ENCODE measurements around the gene ABAT. TPM values are rescaled to one million over a fixed set of nuclear protein-coding genes. Genes with fewer than 3 reads are reported as not detected.
"Not testable (repeated sequence)": the region's sequence is repeated elsewhere in the genome, so short reads cannot be mapped to it uniquely, and the experiment has no call there.

The ABAT gene
- polyA plus RNA-seq, 4 donors = 13.4 to 41.6 (median 34.6) TPM

DNA sequence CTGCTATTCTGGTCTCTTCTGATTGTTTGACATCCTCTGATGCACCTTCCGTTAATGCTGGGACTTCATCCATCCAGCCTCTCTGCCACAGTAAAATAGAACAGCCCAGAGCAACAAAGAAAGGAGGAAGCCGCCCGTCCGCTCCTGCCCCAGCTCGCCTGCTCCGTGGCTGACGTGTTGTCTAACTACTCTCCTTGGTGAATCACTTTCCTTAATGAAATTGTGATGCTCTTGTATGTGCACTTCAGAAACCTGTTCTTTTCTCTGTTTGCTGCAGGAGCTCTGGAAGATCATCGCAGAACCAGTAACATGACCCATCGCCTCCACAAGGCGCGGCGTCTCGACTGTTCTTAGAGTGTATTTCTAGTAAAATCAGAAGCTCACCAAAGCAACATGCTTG, 28.6 kb upstream of the ABAT start:
- H3K9me3 ChIP-seq (ENCODE audit: control insufficient read depth in 2 of 2, insufficient read depth in 1 of 2, low read depth in 1 of 2, low read length in 1 of 2) = no peaks in the 10 kb centered on the region
- DNase-seq (no peak), FAIRE-seq (no peak)
- no peak overlapping the region for H3K27ac ChIP-seq (ENCODE audit: low read depth in 1 of 3, low read length in 2 of 3)
- no peaks in the 10 kb centered on the region for H3K4me1 ChIP-seq (ENCODE audit: control insufficient read depth in 3 of 3, insufficient read depth in 2 of 3, low read depth in 1 of 3, low read length in 2 of 3)
- peaks cover 33 to 69% (median 33%) of the 10 kb centered on the region in 3 donors for H3K36me3 ChIP-seq (ENCODE audit: control insufficient read depth in 3 of 3, insufficient read depth in 2 of 3, low read depth in 1 of 3, low read length in 3 of 3)
- H3K4me3 ChIP-seq (ENCODE audit: low read depth in 1 of 3, low read length in 3 of 3) = no peak overlapping the region
- no peaks in the 10 kb centered on the region for H3K27me3 ChIP-seq (ENCODE audit: control insufficient read depth in 3 of 3, insufficient read depth in 3 of 3, low read length in 3 of 3)
- WGBS, 3 donors = 89 to 93% (median 90%) methylated on average over 13 of the region's 13 CpGs

GRCh38 chr16:8646326-8647053, 27.9 kb upstream of the ABAT start:
- no peaks in the 10 kb centered on the region for H3K4me1 ChIP-seq (ENCODE audit: control insufficient read depth in 3 of 3, insufficient read depth in 2 of 3, low read depth in 1 of 3, low read length in 2 of 3)
- H3K36me3 ChIP-seq (ENCODE audit: control insufficient read depth in 3 of 3, insufficient read depth in 2 of 3, low read depth in 1 of 3, low read length in 3 of 3) = peaks cover 28 to 64% (median 31%) of the 10 kb centered on the region in 3 donors
- DNase-seq = no peak
- no peaks in the 10 kb centered on the region for H3K9me3 ChIP-seq (ENCODE audit: control insufficient read depth in 2 of 2, insufficient read depth in 1 of 2, low read depth in 1 of 2, low read length in 1 of 2)
- FAIRE-seq = no peak
- H3K4me3 ChIP-seq (ENCODE audit: low read depth in 1 of 3, low read length in 3 of 3) = no peak overlapping the region
- WGBS, 3 donors = 77 to 84% (median 79%) methylated on average over 13 of the region's 13 CpGs
- no peaks in the 10 kb centered on the region for H3K27me3 ChIP-seq (ENCODE audit: control insufficient read depth in 3 of 3, insufficient read depth in 3 of 3, low read length in 3 of 3)
- H3K27ac ChIP-seq (ENCODE audit: low read depth in 1 of 3, low read length in 2 of 3) = no peak overlapping the region

- Histone ChIP-seq H3K9me3 (ENCODE audit: control insufficient read depth in 2 of 2, insufficient read depth in 1 of 2, low read depth in 1 of 2, low read length in 1 of 2) (no peaks in the 10 kb centered on the region), H3K27me3 (ENCODE audit: control insufficient read depth in 3 of 3, insufficient read depth in 3 of 3, low read length in 3 of 3) (no peaks in the 10 kb centered on the region), H3K4me3 (ENCODE audit: low read depth in 1 of 3, low read length in 3 of 3) (no peak overlapping the region), H3K36me3 (ENCODE audit: control insufficient read depth in 3 of 3, insufficient read depth in 2 of 3, low read depth in 1 of 3, low read length in 3 of 3) (peaks cover 21 to 51% (median 25%) of the 10 kb centered on the region in 3 donors), H3K27ac (ENCODE audit: low read depth in 1 of 3, low read length in 2 of 3) (no peak overlapping the region), H3K4me1 (ENCODE audit: control insufficient read depth in 3 of 3, insufficient read depth in 2 of 3, low read depth in 1 of 3, low read length in 2 of 3) (no peaks in the 10 kb centered on the region)
- DNase-seq (no peak), FAIRE-seq (no peak)
- 75 to 78% (median 76%) methylated on average over 9 of the region's 9 CpGs for WGBS, 3 donors
Measured at GRCh38 chr16:8647721-8648318, 26.6 kb upstream of the ABAT start.

GRCh38 chr16:8648877-8649276, 25.5 kb upstream of the ABAT start:
- Histone ChIP-seq H3K4me1 (ENCODE audit: control insufficient read depth in 3 of 3, insufficient read depth in 2 of 3, low read depth in 1 of 3, low read length in 2 of 3) (no peaks in the 10 kb centered on the region), H3K27ac (ENCODE audit: low read depth in 1 of 3, low read length in 2 of 3) (no peak overlapping the region), H3K27me3 (ENCODE audit: control insufficient read depth in 3 of 3, insufficient read depth in 3 of 3, low read length in 3 of 3) (no peaks in the 10 kb centered on the region), H3K4me3 (ENCODE audit: low read depth in 1 of 3, low read length in 3 of 3) (no peak overlapping the region), H3K36me3 (ENCODE audit: control insufficient read depth in 3 of 3, insufficient read depth in 2 of 3, low read depth in 1 of 3, low read length in 3 of 3) (peaks cover 18 to 43% (median 22%) of the 10 kb centered on the region in 3 donors), H3K9me3 (ENCODE audit: control insufficient read depth in 2 of 2, insufficient read depth in 1 of 2, low read depth in 1 of 2, low read length in 1 of 2) (no peaks in the 10 kb centered on the region)
- DNase-seq (no peak), FAIRE-seq (no peak)
- 81 to 93% (median 87%) methylated on average over 4 of the region's 4 CpGs for WGBS, 3 donors

DNA sequence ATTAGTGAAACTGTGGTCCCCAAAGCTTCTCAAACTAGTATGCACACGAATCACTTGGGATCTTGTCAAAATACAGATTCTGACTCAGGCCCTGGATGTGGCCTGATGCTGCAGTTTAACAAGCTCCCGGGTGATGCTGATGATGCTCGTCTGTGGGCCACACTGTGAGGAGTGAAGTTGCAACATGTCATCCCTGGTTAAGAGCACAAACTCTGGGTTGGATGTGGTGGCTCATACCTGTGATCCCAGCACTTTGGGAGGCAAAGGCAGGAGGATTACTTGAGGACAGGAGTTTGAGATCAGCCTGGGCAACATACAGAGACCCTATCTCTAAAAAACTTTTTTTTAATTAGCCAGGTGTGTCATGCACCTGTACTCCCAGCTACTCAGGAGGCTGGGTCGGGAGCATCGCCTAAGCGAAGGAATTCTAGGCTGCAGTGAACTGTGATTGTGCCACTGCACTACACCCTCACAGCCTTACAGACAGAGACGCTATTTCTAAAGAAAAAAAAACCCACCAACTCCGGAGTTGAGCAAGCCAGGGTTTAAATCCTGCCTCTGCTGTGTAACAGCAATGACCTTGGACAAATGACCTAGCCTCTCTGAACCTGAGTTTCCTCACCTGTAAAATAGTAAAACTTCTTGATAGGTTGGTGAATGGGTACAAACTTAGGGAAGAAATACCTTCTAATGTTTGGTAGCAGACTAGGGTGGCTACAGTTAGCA, 24.4 kb upstream of the ABAT start:
- DNase-seq (no peak), FAIRE-seq (no peak)
- Histone ChIP-seq H3K27me3 (ENCODE audit: control insufficient read depth in 3 of 3, insufficient read depth in 3 of 3, low read length in 3 of 3) (no peaks in the 10 kb centered on the region), H3K36me3 (ENCODE audit: control insufficient read depth in 3 of 3, insufficient read depth in 2 of 3, low read depth in 1 of 3, low read length in 3 of 3) (peaks cover 13 to 32% (median 14%) of the 10 kb centered on the region in 3 donors), H3K4me1 (ENCODE audit: control insufficient read depth in 3 of 3, insufficient read depth in 2 of 3, low read depth in 1 of 3, low read length in 2 of 3) (no peaks in the 10 kb centered on the region), H3K9me3 (ENCODE audit: control insufficient read depth in 2 of 2, insufficient read depth in 1 of 2, low read depth in 1 of 2, low read length in 1 of 2) (no peaks in the 10 kb centered on the region), H3K4me3 (ENCODE audit: low read depth in 1 of 3, low read length in 3 of 3) (no peak overlapping the region), H3K27ac (ENCODE audit: low read depth in 1 of 3, low read length in 2 of 3) (no peak overlapping the region)
- WGBS, 3 donors = 75 to 82% (median 77%) methylated on average over 8 of the region's 8 CpGs

GRCh38 chr16:8651958-8652357, 22.5 kb upstream of the ABAT start:
- not testable (repeated sequence) for FAIRE-seq; H3K4me3 ChIP-seq (ENCODE audit: low read depth in 1 of 3, low read length in 3 of 3); H3K9me3 ChIP-seq (ENCODE audit: control insufficient read depth in 2 of 2, insufficient read depth in 1 of 2, low read depth in 1 of 2, low read length in 1 of 2); H3K27ac ChIP-seq (ENCODE audit: low read depth in 1 of 3, low read length in 2 of 3); H3K4me1 ChIP-seq (ENCODE audit: control insufficient read depth in 3 of 3, insufficient read depth in 2 of 3, low read depth in 1 of 3, low read length in 2 of 3); H3K27me3 ChIP-seq (ENCODE audit: control insufficient read depth in 3 of 3, insufficient read depth in 3 of 3, low read length in 3 of 3)
- 55 to 67% (median 59%) methylated on average over 6 to 7 of the region's 7 CpGs for WGBS, 3 donors
- DNase-seq = peak; percentile 28 to 29
- peaks cover under 1 to 14% (median 5%) of the 10 kb centered on the region in 3 donors for H3K36me3 ChIP-seq (ENCODE audit: control insufficient read depth in 3 of 3, insufficient read depth in 2 of 3, low read depth in 1 of 3, low read length in 3 of 3)

DNA sequence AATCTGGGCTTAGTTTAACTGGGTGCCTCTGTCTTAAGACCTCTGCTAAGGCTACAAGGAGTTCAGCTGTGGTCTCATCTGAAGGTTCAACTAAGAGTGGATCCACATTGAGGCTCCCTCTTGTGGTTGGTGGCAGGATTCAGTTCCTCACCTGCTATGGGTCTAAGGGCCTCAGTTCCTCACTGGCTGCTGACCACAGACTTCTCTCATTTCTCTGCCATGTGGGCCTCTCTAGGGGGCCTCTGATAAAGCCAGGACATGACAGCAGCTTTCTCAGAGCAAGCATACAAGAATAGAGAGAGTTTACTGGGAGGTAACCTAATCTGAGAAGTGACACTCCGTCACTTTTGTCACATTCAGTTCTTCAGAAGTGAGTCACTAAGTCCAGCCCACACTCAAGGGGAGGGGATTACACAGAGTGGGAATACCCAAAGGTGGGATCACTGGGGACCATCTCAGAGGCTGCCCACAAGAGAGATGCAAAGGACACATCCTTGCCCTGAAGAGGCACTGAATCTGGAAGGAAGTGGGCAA, 19.2 kb upstream of the ABAT start:
- H3K27ac ChIP-seq (ENCODE audit: low read depth in 1 of 3, low read length in 2 of 3) = no peak overlapping the region
- no peaks in the 10 kb centered on the region for H3K9me3 ChIP-seq (ENCODE audit: control insufficient read depth in 2 of 2, insufficient read depth in 1 of 2, low read depth in 1 of 2, low read length in 1 of 2)
- H3K4me1 ChIP-seq (ENCODE audit: control insufficient read depth in 3 of 3, insufficient read depth in 2 of 3, low read depth in 1 of 3, low read length in 2 of 3) = no peaks in the 10 kb centered on the region
- WGBS, 3 donors = 75 to 96% (median 92%) methylated on average over 1 of the region's 1 CpG
- H3K27me3 ChIP-seq (ENCODE audit: control insufficient read depth in 3 of 3, insufficient read depth in 3 of 3, low read length in 3 of 3) = no peaks in the 10 kb centered on the region
- H3K36me3 ChIP-seq (ENCODE audit: control insufficient read depth in 3 of 3, insufficient read depth in 2 of 3, low read depth in 1 of 3, low read length in 3 of 3) = no peaks in the 10 kb centered on the region
- FAIRE-seq = no peak
- no peak overlapping the region for H3K4me3 ChIP-seq (ENCODE audit: low read depth in 1 of 3, low read length in 3 of 3)
- DNase-seq = peak; percentile 21 to 48

DNA sequence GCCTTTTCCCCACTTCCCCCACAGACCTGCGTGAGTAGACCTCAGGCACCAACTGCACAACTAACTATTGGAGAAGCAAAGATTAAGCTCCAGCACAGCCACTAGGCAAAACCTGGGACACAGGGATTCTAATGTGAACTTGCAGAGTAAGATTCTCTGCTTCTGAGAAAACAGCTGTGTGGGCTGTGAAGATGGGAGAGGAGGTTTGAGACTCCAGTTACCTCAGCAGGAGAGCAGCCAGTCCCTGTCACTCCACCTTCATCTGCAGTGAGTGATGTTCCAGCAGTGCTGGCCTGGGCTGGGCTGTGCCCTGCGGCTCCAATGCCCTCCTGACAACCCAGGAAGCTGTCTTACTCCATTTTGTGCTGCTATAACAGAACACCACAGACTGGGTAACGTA, 18.0 kb upstream of the ABAT start:
- Histone ChIP-seq H3K4me3 (ENCODE audit: low read depth in 1 of 3, low read length in 3 of 3) (no peak overlapping the region), H3K36me3 (ENCODE audit: control insufficient read depth in 3 of 3, insufficient read depth in 2 of 3, low read depth in 1 of 3, low read length in 3 of 3) (no peaks in the 10 kb centered on the region), H3K27me3 (ENCODE audit: control insufficient read depth in 3 of 3, insufficient read depth in 3 of 3, low read length in 3 of 3) (no peaks in the 10 kb centered on the region), H3K4me1 (ENCODE audit: control insufficient read depth in 3 of 3, insufficient read depth in 2 of 3, low read depth in 1 of 3, low read length in 2 of 3) (no peaks in the 10 kb centered on the region), H3K27ac (ENCODE audit: low read depth in 1 of 3, low read length in 2 of 3) (no peak overlapping the region), H3K9me3 (ENCODE audit: control insufficient read depth in 2 of 2, insufficient read depth in 1 of 2, low read depth in 1 of 2, low read length in 1 of 2) (no peaks in the 10 kb centered on the region)
- WGBS, 3 donors = 50 to 56% (median 54%) methylated on average over 3 of the region's 3 CpGs
- no peak for FAIRE-seq
- no peak for DNase-seq

Measured in small intestine (tissue), 7 donors.